A549 (cell line): ENCODE measurements around the gene AIF1L. TPM values are rescaled to one million over a fixed set of nuclear protein-coding genes. Genes with fewer than 3 reads are reported as not detected.

Experiments used
- ATAC-seq, 2 experiments: fragments of 200-7000 bp in 1 of 2; fragments of >200 bp in 1 of 2; cut with Nextera tagmentation in 1 of 2; cut with Tn5 transposase in 1 of 2; 3 replicates each; pipeline versions ENCODE4 v1.8.0 to v1.9.1; 2018 to 2020; ENCODE audit warnings: mild to moderate bottlenecking in 1 of 2, moderate library complexity in 1 of 2
- CTCF ChIA-PET: fragments of 300-600 bp; sonication (Branson Sonifier 250); formaldehyde crosslinking; extraction: SDS; loops from one replicate; lab custom pipeline; 2021; ENCODE audit warnings: antibody characterized with exemption, inconsistent platforms; lab: Yijun Ruan, JAX
- POLR2A ChIA-PET: fragments of 350-600 bp; formaldehyde crosslinking; extraction: SDS; loops from one replicate; lab custom pipeline; 2021; ENCODE audit warnings: antibody characterized with exemption, inconsistent platforms; lab: Yijun Ruan, JAX
- DNase-seq, 2 experiments: peaks; one replicate each; pipeline versions ENCODE4 v3.0.0 to v3.0.0-alpha.2; 2011 to 2016; ENCODE audit warnings: low read depth in 1 of 2, low spot score in 1 of 2
- FAIRE-seq: peaks from 2 replicates; lab custom pipeline; 2011; peaks lifted over from hg19 to GRCh38; lab: Jason Lieb, UNC
- H3K27ac ChIP-seq, 2 experiments: fragments of >200 bp; sonication (Bioruptor Twin); formaldehyde crosslinking; 3 replicates each; pipeline ENCODE4 v1.5.1; 2016 to 2017
- H3K4me1 ChIP-seq: fragments of >200 bp; sonication (Bioruptor Twin); formaldehyde crosslinking; 3 replicates; pipeline ENCODE4 v1.6.1; 2016
- H3K4me2 ChIP-seq: fragments of >200 bp; sonication (Bioruptor Twin); formaldehyde crosslinking; 3 replicates; pipeline ENCODE4 v1.6.1; 2016
- H3K4me3 ChIP-seq: fragments of >200 bp; sonication (Bioruptor Twin); formaldehyde crosslinking; 3 replicates; pipeline ENCODE4 v1.5.1; 2016
- H3K9me3 ChIP-seq: fragments of >200 bp; sonication (Bioruptor Twin); formaldehyde crosslinking; 3 replicates; pipeline ENCODE4 v1.6.1; 2016
- ATOH8 ChIP-seq: fragments of 250-450 bp; sonication (Bioruptor Pico); IDR thresholded peaks from 2 replicates; pipeline ENCODE4 v1.5.0; 2020; ENCODE audit warnings: low read depth, mild to moderate bottlenecking, moderate library complexity
- CBX8 ChIP-seq: fragments of 200-600 bp; sonication (generic); IDR thresholded peaks from 2 replicates; pipeline ENCODE4 v1.6.1; 2016
- CEBPB ChIP-seq, 2 experiments: fragments of >200 bp in 1 of 2; sonication (Bioruptor Twin) in 1 of 2; formaldehyde crosslinking in 1 of 2; IDR thresholded peaks; 2 replicates each; pipeline ENCODE4 v1.6.1; 2012 to 2016
- FOSL2 ChIP-seq, 2 experiments: fragments of 450-650 bp in 1 of 2; fragments of >200 bp in 1 of 2; sonication (Bioruptor Twin) in 1 of 2; formaldehyde crosslinking; IDR thresholded peaks; 2 replicates each; pipeline versions ENCODE4 v1.5.0 to v1.6.1; 2016 to 2020; ENCODE audit warnings: mild to moderate bottlenecking in 1 of 2, moderate library complexity in 1 of 2
- FOXS1 ChIP-seq: fragments of 250-450 bp; sonication (Bioruptor Pico); IDR thresholded peaks from 2 replicates; pipeline ENCODE4 v1.5.0; 2020; ENCODE audit warnings: mild to moderate bottlenecking, moderate library complexity
- HOXA7 ChIP-seq: fragments of 250-450 bp; sonication (Bioruptor Pico); IDR thresholded peaks from 2 replicates; pipeline ENCODE4 v1.5.0; 2020; ENCODE audit warnings: mild to moderate bottlenecking, moderate library complexity
- JUNB ChIP-seq: fragments of >200 bp; sonication (Bioruptor Twin); formaldehyde crosslinking; IDR thresholded peaks from 2 replicates; pipeline ENCODE4 v1.6.1; 2016
- MAFK ChIP-seq: fragments of 450-650 bp; IDR thresholded peaks from 2 replicates; pipeline ENCODE4 v1.6.1; 2014; ENCODE audit not compliant: partially characterized antibody
- NR3C1 ChIP-seq: fragments of >200 bp; sonication (Bioruptor Twin); formaldehyde crosslinking; IDR thresholded peaks from 3 replicates; pipeline ENCODE4 v1.6.1; 2017
- PBX3 ChIP-seq: IDR thresholded peaks from 2 replicates; pipeline ENCODE4 v1.6.1; 2012
- PHF8 ChIP-seq: fragments of 200-600 bp; sonication (generic); IDR thresholded peaks from 2 replicates; pipeline ENCODE4 v1.6.1; 2016; ENCODE audit warnings: low read depth, mild to moderate bottlenecking, antibody characterized with exemption, moderate library complexity, borderline replicate concordance
- POLR2A ChIP-seq: IDR thresholded peaks from 2 replicates; pipeline ENCODE4 v1.6.1; 2012; ENCODE audit warnings: mild to moderate bottlenecking, low read length
- RAD21 ChIP-seq, 2 experiments: fragments of >200 bp in 1 of 2; sonication (Bioruptor Twin) in 1 of 2; formaldehyde crosslinking in 1 of 2; IDR thresholded peaks in 1 of 2; conservative IDR thresholded peaks in 1 of 2; 2 replicates in 1 of 2; 3 replicates in 1 of 2; pipeline ENCODE4 v1.6.1; 2012 to 2018; ENCODE audit warnings: inconsistent platforms in 1 of 2
- RARB ChIP-seq: fragments of 250-450 bp; sonication (Bioruptor Pico); IDR thresholded peaks from 2 replicates; pipeline ENCODE4 v1.8.0; 2021; ENCODE audit warnings: mild to moderate bottlenecking, moderate library complexity
- REST ChIP-seq: fragments of 200-600 bp; sonication (generic); IDR thresholded peaks from 2 replicates; pipeline ENCODE4 v1.6.1; 2016; ENCODE audit warnings: antibody characterized with exemption, mild to moderate bottlenecking, moderate library complexity
- RNF2 ChIP-seq: fragments of 200-600 bp; sonication (generic); IDR thresholded peaks from 2 replicates; pipeline ENCODE4 v1.6.1; 2016; ENCODE audit warnings: low read depth, mild to moderate bottlenecking, antibody characterized with exemption, moderate library complexity, borderline replicate concordance
- SREBF2 ChIP-seq: fragments of 450-650 bp; IDR thresholded peaks from 2 replicates; pipeline ENCODE4 v1.6.1; 2014; ENCODE audit warnings: mild to moderate bottlenecking, moderate library complexity
- TP53 ChIP-seq: fragments of 250-450 bp; sonication (Bioruptor Pico); IDR thresholded peaks from 2 replicates; pipeline ENCODE4 v1.5.0; 2021; ENCODE audit warnings: mild to moderate bottlenecking, moderate library complexity
- ZC3H11A ChIP-seq: fragments of 450-650 bp; IDR thresholded peaks from 2 replicates; pipeline ENCODE4 v1.6.1; 2014; ENCODE audit warnings: antibody characterized with exemption, mild to moderate bottlenecking
- ZSCAN20 ChIP-seq: fragments of 250-450 bp; sonication (Bioruptor Pico); IDR thresholded peaks from 2 replicates; pipeline ENCODE4 v1.8.0; 2022; ENCODE audit warnings: mild to moderate bottlenecking, moderate library complexity
- WGBS: methylation state at CpG from one replicate; pipeline ENCODE4 v1.1.6; 2017; ENCODE audit errors: missing lambda C conversion rate; 5-methylcytosine and 5-hydroxymethylcytosine counted together
- polyA plus RNA-seq, 4 experiments: library from polyadenylated mRNA; depleted of rRNA in 3 of 4; stranded (reverse); fragments of >200 nt; fragmentation: RNase III in 1 of 4; extraction: RNeasy Plus Mini Kit Qiagen cat#74134 plus additional on column Dnase treatment in 1 of 4; gene quantifications; 2 replicates in 3 of 4; 3 replicates in 1 of 4; pipeline ENCODE4 v1.2.3, GENCODE V29; 2011 to 2017
- TF ChIP-seq, protein P1 (sequence below): IDR thresholded peaks from 2 replicates; pipeline ENCODE4 v1.6.1; 2012; ENCODE audit warnings: low read depth, borderline replicate concordance
- TF ChIP-seq, protein P2 (sequence below): fragments of 150-350 bp; IDR thresholded peaks from 2 replicates; pipeline ENCODE4 v1.6.1; 2014; ENCODE audit warnings: low read depth, mild to moderate bottlenecking, low read length

AIF1L gene
- polyA plus RNA-seq, 2 of the 4 experiments (the other 2 are of a cell fraction), result 1.6 to 2.8 TPM

GRCh38 chr9:131080589-131080988 lies 15.7 kb upstream of the AIF1L start:
- no peak overlapping the region for H3K4me2 ChIP-seq
- no peaks in the 10 kb centered on the region for H3K9me3 ChIP-seq
- H3K4me3 ChIP-seq, result no peak overlapping the region
- ChIA-PET CTCF (interaction anchor here (0.7 to 2.4 kb wide), 3 partner anchors 23 to 216 kb away, joined by 3 to 7 read pairs (median 3); no protein-coding TSS in a partner anchor), POLR2A (no interaction called here)
- TF ChIP-seq ZSCAN20 (CRISPR knock-in tag), result no peak
- TF ChIP-seq, protein P1, sequence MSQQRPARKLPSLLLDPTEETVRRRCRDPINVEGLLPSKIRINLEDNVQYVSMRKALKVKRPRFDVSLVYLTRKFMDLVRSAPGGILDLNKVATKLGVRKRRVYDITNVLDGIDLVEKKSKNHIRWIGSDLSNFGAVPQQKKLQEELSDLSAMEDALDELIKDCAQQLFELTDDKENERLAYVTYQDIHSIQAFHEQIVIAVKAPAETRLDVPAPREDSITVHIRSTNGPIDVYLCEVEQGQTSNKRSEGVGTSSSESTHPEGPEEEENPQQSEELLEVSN, result no peak
- TF ChIP-seq HOXA7, result no peak
- TF ChIP-seq POLR2A, result no peak
- TF ChIP-seq FOXS1 (CRISPR knock-in tag), result no peak
- no peak for ATAC-seq
- H3K4me1 ChIP-seq, result peaks cover 7% of the 10 kb centered on the region; the same call in 2 of the 3 replicates
- no peak overlapping the region for H3K27ac ChIP-seq
- FAIRE-seq, result no peak
- 44% methylated on average over 9 of the region's 9 CpGs for WGBS
- DNase-seq, result no peak

DNA sequence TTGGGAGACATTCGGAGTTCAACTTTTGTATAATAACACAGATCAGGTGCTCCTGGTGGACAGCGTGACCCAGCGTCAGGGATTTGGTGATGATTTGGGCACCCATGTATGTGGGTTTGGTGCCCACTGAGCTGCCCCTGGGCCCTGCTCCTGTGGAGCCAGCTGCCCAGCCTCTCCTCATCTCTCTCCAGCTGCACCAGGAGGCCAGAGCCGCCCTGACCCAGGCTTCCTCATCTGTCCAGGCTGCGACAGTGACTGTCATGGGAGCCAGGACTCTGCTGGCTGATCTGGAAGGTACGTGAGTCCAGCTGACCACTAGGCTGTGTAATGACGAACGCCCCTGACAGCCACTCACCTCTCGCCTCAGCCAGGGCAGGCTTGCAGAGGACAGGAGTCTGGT lies 14.5 kb upstream of the AIF1L start:
- FAIRE-seq, result no peak
- H3K9me3 ChIP-seq, result no peaks in the 10 kb centered on the region

DNA sequence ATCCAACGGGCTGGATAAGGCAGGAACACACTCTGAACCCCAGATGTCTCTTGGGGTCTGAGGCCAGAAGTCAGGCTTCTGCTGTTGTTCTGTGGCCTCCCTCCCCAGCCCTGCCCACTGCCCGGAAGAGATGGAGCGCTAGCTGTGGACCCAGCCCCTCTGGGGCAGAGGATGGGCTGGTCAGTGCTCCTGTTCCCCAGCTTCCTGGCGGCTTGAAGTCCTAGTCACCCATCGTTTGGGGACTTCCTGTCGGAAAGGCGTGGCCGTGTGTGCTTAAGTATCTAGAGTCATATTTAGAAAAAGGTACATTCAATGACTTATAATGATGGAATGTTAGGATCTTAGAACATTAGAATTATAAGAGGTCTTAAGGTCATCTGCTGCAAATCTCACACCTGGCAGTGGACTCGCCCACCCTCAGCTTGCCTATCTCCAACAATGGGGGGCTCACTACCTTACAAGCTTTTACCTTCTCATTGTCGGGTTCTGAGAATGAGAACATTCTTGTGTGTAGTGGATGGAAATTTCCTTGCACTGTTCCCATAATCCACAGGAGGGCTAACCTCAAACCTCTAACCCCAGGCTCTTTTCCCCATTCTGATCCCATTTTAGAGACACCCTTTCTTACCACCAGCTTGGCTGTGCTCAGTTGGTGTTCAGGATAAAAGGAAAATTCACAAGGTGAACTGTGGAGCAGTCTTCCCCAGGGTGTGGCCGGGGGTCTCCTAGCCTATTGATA lies 13.4 kb upstream of the AIF1L start:
- CTCF ChIA-PET, result interaction anchor here (0.7 to 2.5 kb wide), 4 partner anchors 9 to 25 kb away, joined by 3 to 11 read pairs (median 6); no protein-coding TSS in a partner anchor
- peak; percentile 46 to 51; a peak in 4 of 6 replicates for ATAC-seq
- TF ChIP-seq CEBPB (IDR thresholded peaks at IDR 0.05), result no peak
- TF ChIP-seq RAD21 (conservative IDR thresholded peaks at IDR 0.05 in 1 of 2, IDR thresholded peaks at IDR 0.05 in 1 of 2), result no peak
- no peak for TF ChIP-seq FOSL2 (IDR thresholded peaks at IDR 0.05)
- no peak for TF ChIP-seq FOSL2 (CRISPR knock-in tag; IDR thresholded peaks at IDR 0.05)
- TF ChIP-seq, protein P1, result no peak
- no peak for TF ChIP-seq CBX8
- TF ChIP-seq PBX3, result no peak
- TF ChIP-seq SREBF2, result no peak
- TF ChIP-seq TP53 (CRISPR knock-in tag), result no peak
- no peak for TF ChIP-seq MAFK
- no peak for TF ChIP-seq RARB (CRISPR knock-in tag)
- no peak for TF ChIP-seq REST
- TF ChIP-seq JUNB, result no peak
- TF ChIP-seq, protein P2, sequence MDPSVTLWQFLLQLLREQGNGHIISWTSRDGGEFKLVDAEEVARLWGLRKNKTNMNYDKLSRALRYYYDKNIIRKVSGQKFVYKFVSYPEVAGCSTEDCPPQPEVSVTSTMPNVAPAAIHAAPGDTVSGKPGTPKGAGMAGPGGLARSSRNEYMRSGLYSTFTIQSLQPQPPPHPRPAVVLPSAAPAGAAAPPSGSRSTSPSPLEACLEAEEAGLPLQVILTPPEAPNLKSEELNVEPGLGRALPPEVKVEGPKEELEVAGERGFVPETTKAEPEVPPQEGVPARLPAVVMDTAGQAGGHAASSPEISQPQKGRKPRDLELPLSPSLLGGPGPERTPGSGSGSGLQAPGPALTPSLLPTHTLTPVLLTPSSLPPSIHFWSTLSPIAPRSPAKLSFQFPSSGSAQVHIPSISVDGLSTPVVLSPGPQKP, result no peak
- no peak for TF ChIP-seq NR3C1
- TF ChIP-seq RNF2, result no peak

More for the DNA sequence above, 14.5 kb upstream of the AIF1L start:
- Histone ChIP-seq H3K4me2 (no peak overlapping the region), H3K4me1 (peaks cover 7% of the 10 kb centered on the region; the same call in 2 of the 3 replicates), H3K27ac (no peak overlapping the region), H3K4me3 (no peak overlapping the region)
- WGBS, result 92% methylated on average over 9 of the region's 9 CpGs
- no peak for TF ChIP-seq TP53 (CRISPR knock-in tag)
- TF ChIP-seq ZC3H11A, result no peak
- no peak for TF ChIP-seq JUNB
- no peak for TF ChIP-seq PHF8
- no peak for TF ChIP-seq ATOH8 (CRISPR knock-in tag)
- POLR2A ChIA-PET, result no interaction called here
- ATAC-seq, result no peak; a peak in 1 of 6 replicates
- no peak for DNase-seq
- CTCF ChIA-PET, result interaction anchor here (2.1 to 2.5 kb wide), 2 partner anchors 10 to 24 kb away, joined by 7 to 11 read pairs; no protein-coding TSS in a partner anchor

More for the DNA sequence above, 13.4 kb upstream of the AIF1L start:
- H3K4me1 ChIP-seq, result peaks cover 7% of the 10 kb centered on the region; the same call in 2 of the 3 replicates
- no peak overlapping the region for H3K27ac ChIP-seq
- POLR2A ChIA-PET, result no interaction called here
- no peak overlapping the region for H3K4me2 ChIP-seq
- WGBS, result 62% methylated on average over 9 of the region's 11 CpGs
- no peak for FAIRE-seq
- no peak overlapping the region for H3K4me3 ChIP-seq
- peak in 1 of 2 experiments; percentile 29 for DNase-seq
- H3K9me3 ChIP-seq, result no peaks in the 10 kb centered on the region
